Astrocyte of the spinal cord (primary cell): ENCODE measurements around the gene PLK1.
A peak's percentile ranks its signal among the peaks of the same experiment; 100 is the strongest.
"Not testable (repeated sequence)": the region's sequence is repeated elsewhere in the genome, so short reads cannot be mapped to it uniquely, and the experiment has no call there.

Source experiments
- DNase-seq: peaks from one replicate; pipeline ENCODE4 v3.0.0; 2011; ENCODE audit warnings: low read depth, low spot score
- H3K4me3 ChIP-seq: 2 replicates; pipeline ENCODE4 v1.5.1; 2011; ENCODE audit warnings: low read depth, mild to moderate bottlenecking, low read length, moderate library complexity
- in situ Hi-C: cut with HindIII; loops from 2 replicates; pipeline ENCODE4 v1.10.0; 2017; ENCODE audit warnings: low sequenced_read_pairs
- TF ChIP-seq, protein P1 (sequence below): IDR thresholded peaks from 2 replicates; pipeline ENCODE4 v1.5.1; 2012; ENCODE audit warnings: low read depth, mild to moderate bottlenecking, low read length, inconsistent platforms

Gene PLK1

DNA sequence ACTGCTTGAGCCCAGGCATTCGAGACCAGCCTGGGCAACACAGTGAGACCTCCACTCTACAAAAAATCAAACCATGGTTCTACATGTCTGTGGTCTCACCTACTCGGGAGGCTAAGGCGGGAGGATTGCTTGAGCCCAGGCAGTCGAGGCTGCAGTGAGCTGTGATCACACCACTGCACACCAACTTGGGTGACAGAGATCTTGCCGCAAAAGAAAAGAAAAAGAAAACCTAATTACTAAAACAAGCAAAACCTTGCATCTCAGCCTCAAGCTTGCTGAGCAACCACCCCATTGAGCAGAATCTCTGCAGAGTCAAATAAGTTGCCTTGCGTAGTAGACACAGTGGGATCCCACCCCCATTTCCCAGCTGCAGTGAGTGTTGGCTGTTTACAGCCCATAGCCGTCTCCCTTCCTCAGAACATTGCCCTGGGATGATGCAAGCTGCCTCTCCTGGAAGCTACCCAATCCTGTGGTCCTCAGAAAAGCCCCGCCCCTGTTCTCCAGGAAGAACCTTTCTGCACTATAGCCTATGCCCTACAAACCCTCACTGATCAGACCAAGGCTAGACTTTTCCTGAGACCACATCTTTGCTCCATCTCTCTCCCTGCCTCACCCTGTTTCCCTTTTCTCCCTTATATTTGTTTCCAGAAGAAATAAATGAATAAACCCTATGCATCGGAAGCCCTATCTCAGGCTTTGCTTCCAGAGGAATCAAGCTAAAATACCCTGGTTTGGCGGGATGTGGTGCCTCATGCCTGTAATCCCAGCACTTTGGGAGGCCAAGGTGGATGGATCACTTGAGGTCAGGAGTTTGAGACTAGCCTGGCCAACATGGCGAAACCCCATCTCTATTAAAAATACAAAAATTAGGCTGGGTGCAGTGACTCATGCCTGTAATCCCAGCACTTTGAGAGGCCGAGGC lies 51.1 kb downstream of the PLK1 start:
- TF ChIP-seq, protein P1, sequence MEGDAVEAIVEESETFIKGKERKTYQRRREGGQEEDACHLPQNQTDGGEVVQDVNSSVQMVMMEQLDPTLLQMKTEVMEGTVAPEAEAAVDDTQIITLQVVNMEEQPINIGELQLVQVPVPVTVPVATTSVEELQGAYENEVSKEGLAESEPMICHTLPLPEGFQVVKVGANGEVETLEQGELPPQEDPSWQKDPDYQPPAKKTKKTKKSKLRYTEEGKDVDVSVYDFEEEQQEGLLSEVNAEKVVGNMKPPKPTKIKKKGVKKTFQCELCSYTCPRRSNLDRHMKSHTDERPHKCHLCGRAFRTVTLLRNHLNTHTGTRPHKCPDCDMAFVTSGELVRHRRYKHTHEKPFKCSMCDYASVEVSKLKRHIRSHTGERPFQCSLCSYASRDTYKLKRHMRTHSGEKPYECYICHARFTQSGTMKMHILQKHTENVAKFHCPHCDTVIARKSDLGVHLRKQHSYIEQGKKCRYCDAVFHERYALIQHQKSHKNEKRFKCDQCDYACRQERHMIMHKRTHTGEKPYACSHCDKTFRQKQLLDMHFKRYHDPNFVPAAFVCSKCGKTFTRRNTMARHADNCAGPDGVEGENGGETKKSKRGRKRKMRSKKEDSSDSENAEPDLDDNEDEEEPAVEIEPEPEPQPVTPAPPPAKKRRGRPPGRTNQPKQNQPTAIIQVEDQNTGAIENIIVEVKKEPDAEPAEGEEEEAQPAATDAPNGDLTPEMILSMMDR: no peak
- H3K4me3 ChIP-seq: no peak overlapping the region
- in situ Hi-C loops: no loop called here
- DNase-seq: peak; percentile 17

DNA sequence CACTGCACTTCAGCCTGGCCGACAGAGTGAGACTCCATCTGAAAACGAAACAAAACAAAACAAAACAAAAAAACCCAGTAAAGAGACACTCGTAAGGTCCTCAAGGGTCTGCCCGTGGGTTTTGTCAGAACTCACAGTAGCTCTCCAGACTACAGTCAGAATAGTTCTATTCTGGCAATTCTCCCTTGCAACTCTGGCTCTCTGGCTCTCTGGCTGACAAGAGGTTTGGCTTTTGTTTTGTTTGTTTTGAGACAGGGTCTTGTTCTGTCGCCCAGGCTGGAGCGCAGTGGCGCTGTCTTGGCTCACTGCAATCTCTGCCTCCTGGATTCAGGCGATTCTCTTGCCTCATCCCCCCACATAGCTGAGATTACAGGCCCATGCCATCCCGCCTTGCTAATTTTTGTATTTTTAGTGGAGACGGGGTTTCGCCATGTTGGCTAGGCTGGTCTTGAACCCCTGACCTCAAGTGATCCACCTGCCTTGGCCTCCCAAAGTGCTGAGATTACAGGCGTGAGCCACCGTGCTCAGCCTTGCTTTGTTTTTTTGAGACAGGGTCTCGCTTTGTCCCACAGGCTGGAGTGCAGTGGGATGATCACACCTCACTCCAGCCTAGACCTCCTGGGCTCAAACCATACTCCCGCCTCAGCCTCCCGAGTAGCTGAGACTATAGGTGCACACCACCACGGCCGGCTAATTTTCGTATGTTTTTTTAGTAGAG lies 55.6 kb downstream of the PLK1 start:
- DNase-seq: no peak
- TF ChIP-seq, protein P1: no peak
- no peak overlapping the region for H3K4me3 ChIP-seq
- in situ Hi-C loops: no loop called here

DNA sequence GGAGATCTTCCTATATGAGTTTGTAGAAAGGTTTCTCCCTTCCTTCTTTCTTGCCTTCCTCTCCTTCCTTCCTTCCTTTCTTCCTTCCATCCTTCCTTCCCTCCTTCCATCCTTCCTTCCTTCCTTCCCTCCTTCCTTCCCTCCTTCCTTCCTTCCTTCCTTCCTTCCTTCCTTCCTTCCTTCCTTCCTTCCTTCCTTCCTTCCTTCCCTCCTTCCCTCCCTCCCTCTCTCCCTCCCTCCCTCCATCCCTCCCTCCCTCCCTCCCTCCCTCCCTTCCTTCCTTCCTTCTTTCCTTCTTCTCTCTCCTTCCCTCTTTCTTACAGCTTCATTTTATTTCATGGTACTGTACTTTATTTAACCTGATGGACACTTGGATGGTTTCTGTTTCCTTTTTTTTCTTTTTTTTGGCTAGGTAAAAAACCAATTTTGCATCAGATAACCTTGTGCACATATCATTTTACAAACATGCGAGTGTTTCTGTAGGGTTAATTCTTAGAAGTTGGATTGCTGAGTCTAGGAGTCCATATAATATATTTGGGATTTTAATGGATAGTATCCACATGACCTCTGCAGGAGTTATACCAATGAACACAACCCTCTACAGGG lies 58.8 kb downstream of the PLK1 start:
- in situ Hi-C loops, DNase-seq, H3K4me3 ChIP-seq: not testable (repeated sequence)

DNA sequence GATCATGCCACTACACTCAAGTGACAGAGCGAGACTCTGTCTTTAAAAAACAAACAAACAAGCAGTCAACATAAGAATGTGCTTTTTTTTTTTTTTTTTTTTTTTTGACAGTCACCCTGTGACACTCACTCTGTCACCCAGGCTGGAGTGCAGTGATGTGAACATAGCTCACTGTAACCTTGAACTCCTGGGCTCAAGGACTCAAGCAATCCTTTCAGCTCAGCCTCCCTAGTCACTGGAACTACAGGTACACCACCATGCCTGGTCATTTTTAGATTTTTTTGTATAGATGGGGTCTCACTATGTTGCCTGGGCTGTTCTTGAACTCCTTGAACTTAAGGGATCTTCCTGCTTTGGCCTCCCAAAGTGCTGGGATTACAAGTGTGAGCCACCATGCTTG lies 60.8 kb downstream of the PLK1 start:
- TF ChIP-seq, protein P1: no peak
- in situ Hi-C loops: no loop called here
- no peak for DNase-seq
- H3K4me3 ChIP-seq: no peak overlapping the region
